ENCODE data around the gene TAF3. TPM values are rescaled to one million over a fixed set of nuclear protein-coding genes. Genes with fewer than 3 reads are reported as not detected.

Gene TAF3
- total and polyA plus RNA-seq, 7 donors: 3.0 to 12.2 (median 5.2) TPM

DNA sequence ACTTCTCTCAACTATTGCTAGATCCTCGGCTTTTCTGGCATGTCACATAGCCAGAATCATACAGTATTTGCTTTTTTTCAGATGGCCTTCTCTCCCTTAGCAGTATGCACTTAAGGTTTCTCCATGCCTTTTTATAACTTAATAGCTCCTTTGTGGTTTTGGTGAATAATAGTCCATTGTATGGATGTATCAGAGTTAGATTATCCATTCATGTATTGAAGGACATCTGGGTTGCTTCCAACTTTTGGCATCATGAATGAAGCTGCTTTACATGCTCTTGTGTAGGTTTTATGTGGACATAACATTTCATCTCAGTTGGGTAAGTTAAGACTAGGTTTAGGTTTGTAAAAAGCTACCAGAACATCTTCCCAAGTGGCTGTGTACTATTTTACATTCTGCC lies 25.8 kb upstream of the TAF3 start:
- intact Hi-C loops (cut with DNase I): no loop called here
- H3K4me3 ChIP-seq: no peak overlapping the region

GRCh38 chr10:7794251-7795026 lies 23.9 kb upstream of the TAF3 start:
- Histone ChIP-seq H3K9me3 (no peaks in the 10 kb centered on the region), H3K27me3 (no peaks in the 10 kb centered on the region), H3K4me1 (peaks cover 0 to 56% (median 38%) of the 10 kb centered on the region in 4 donors), H3K36me3 (peaks cover 10 to 28% (median 22%) of the 10 kb centered on the region in 4 donors), H3K27ac (no peak overlapping the region), H3K4me3 (no peak overlapping the region)
- 85 to 89% methylated on average over 4 of the region's 4 CpGs for WGBS, 2 donors
- intact Hi-C loops (cut with DNase I): no loop called here
- TF ChIP-seq CTCF (IDR thresholded peaks at IDR 0.05): no peak
- no peak for TF ChIP-seq POLR2AphosphoS5 (IDR thresholded peaks at IDR 0.05)
- TF ChIP-seq EP300 (IDR thresholded peaks at IDR 0.05): no peak
- TF ChIP-seq POLR2A (IDR thresholded peaks at IDR 0.05): no peak
- DNase-seq: no peak

More for the DNA sequence above, 25.8 kb upstream of the TAF3 start:
- no peaks in the 10 kb centered on the region for H3K27me3 ChIP-seq
- 20 to 74% methylated on average over 1 of the region's 1 CpG for WGBS, 2 donors
- peaks cover 0 to 64% (median 45%) of the 10 kb centered on the region in 4 donors for H3K4me1 ChIP-seq
- H3K36me3 ChIP-seq: peaks cover 0 to 9% (median 8%) of the 10 kb centered on the region in 4 donors
- no peaks in the 10 kb centered on the region for H3K9me3 ChIP-seq
- no peak for DNase-seq
- H3K27ac ChIP-seq: no peak overlapping the region
- TF ChIP-seq EP300 (IDR thresholded peaks at IDR 0.05): no peak
- no peak for TF ChIP-seq POLR2AphosphoS5 (IDR thresholded peaks at IDR 0.05)
- no peak for TF ChIP-seq POLR2A (IDR thresholded peaks at IDR 0.05)
- TF ChIP-seq CTCF (IDR thresholded peaks at IDR 0.05): no peak

- Histone ChIP-seq H3K9me3 (no peaks in the 10 kb centered on the region), H3K36me3 (peaks cover 12 to 39% (median 28%) of the 10 kb centered on the region in 4 donors), H3K4me3 (no peak overlapping the region), H3K4me1 (peaks cover 0 to 44% (median 28%) of the 10 kb centered on the region in 4 donors), H3K27me3 (no peaks in the 10 kb centered on the region), H3K27ac (no peak overlapping the region)
- intact Hi-C loops (cut with DNase I): no loop called here
- DNase-seq: no peak
- TF ChIP-seq EP300 (IDR thresholded peaks at IDR 0.05) (no peak), POLR2A (IDR thresholded peaks at IDR 0.05) (no peak), CTCF (IDR thresholded peaks at IDR 0.05) (no peak), POLR2AphosphoS5 (IDR thresholded peaks at IDR 0.05) (no peak)
- whole genome bisulfite sequencing, 2 donors: 32 to 72% methylated on average over 4 of the region's 4 CpGs
Measured at GRCh38 chr10:7795605-7796004, 22.7 kb upstream of the TAF3 start.

GRCh38 chr10:7797582-7797981 lies 20.7 kb upstream of the TAF3 start:
- Histone ChIP-seq H3K36me3 (peaks cover 12 to 59% (median 46%) of the 10 kb centered on the region in 4 donors), H3K27ac (no peak overlapping the region), H3K27me3 (no peaks in the 10 kb centered on the region), H3K4me3 (no peak overlapping the region), H3K9me3 (no peaks in the 10 kb centered on the region), H3K4me1 (peaks cover 0 to 30% (median 20%) of the 10 kb centered on the region in 4 donors)
- intact Hi-C loops (cut with DNase I): no loop called here
- TF ChIP-seq EP300 (IDR thresholded peaks at IDR 0.05) (no peak), POLR2AphosphoS5 (IDR thresholded peaks at IDR 0.05) (no peak), POLR2A (IDR thresholded peaks at IDR 0.05) (no peak), CTCF (IDR thresholded peaks at IDR 0.05) (no peak)
- 78 to 82% methylated on average over 6 of the region's 6 CpGs for WGBS, 2 donors
- DNase-seq: no peak
